ENCODE data around the gene DGKB. TPM values are rescaled to one million over a fixed set of nuclear protein-coding genes. Genes with fewer than 3 reads are reported as not detected.

Gene DGKB
- total RNA-seq, 4 donors from 2014 or later: 0.27 to 0.88 (median 0.76) TPM; not detected in 1

DNA sequence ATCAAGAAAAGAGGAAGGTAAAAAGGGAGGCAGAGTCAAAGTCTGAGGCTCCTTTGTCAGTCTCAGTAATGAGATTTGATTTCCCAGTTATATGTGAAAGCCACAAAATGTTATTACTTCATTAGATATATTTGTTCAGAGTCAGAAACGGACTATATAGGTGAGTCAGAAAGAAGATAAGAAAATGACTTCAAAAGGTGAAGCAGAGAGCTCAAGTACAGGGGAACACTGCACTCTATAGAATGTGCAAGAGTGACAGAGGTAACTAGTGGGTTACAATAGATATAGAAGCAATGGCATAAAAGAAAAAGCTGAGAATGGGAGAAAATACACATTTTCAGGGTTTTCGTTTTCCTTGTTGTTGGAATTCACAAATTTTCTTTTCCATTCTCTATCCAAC, 43.3 kb downstream of the DGKB start:
- TF ChIP-seq, protein P1, sequence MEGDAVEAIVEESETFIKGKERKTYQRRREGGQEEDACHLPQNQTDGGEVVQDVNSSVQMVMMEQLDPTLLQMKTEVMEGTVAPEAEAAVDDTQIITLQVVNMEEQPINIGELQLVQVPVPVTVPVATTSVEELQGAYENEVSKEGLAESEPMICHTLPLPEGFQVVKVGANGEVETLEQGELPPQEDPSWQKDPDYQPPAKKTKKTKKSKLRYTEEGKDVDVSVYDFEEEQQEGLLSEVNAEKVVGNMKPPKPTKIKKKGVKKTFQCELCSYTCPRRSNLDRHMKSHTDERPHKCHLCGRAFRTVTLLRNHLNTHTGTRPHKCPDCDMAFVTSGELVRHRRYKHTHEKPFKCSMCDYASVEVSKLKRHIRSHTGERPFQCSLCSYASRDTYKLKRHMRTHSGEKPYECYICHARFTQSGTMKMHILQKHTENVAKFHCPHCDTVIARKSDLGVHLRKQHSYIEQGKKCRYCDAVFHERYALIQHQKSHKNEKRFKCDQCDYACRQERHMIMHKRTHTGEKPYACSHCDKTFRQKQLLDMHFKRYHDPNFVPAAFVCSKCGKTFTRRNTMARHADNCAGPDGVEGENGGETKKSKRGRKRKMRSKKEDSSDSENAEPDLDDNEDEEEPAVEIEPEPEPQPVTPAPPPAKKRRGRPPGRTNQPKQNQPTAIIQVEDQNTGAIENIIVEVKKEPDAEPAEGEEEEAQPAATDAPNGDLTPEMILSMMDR (IDR thresholded peaks at IDR 0.05): no peak
- TF ChIP-seq POLR2A (IDR thresholded peaks at IDR 0.05): no peak
- H3K4me3 ChIP-seq: no peak overlapping the region
- no peak overlapping the region for H3K27ac ChIP-seq
- H3K4me1 ChIP-seq: no peaks in the 10 kb centered on the region
- no peaks in the 10 kb centered on the region for H3K36me3 ChIP-seq
- DNase-seq: no peak
- H3K9me3 ChIP-seq: no peaks in the 10 kb centered on the region
- no peaks in the 10 kb centered on the region for H3K27me3 ChIP-seq

DNA sequence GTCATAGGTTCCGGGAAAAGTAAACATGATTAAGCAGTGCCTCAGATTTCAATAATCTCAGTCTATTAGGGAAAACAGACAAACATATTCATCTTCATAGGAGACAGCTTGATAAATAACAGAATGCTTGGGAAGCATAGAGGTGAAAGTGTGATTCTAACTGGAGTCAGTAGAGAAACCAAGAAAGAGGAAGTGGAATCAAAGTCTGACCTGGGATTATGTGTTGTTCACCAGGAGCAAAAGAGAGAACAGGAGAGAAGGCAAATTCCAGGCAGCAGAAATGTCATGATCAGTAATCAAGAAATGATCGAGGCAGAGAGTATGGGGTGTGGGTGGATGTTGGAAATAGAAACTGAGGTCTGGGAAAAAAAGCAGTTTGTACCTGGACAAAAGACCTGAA, 43.7 kb downstream of the DGKB start:
- no peaks in the 10 kb centered on the region for H3K27me3 ChIP-seq

DNA sequence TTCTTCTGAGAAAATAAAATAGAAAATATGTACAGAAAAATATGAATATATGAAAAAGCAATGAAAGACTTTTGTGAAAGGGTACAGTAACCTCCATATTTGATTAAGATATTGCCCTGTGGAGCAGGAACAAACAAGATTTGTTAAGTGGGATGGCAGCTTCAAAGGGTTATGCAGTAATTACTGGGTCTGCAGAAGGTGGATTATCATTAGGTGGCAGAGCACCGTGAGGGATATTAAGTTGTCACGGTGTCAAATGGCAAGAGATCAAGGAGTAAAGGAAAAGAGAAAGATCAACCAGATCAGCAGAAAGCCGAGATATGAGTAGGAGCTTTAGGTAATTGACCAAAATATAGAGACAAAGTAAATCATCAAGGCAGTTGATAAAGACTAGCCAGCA, 44.1 kb downstream of the DGKB start:
- no peak for DNase-seq
- H3K36me3 ChIP-seq: no peaks in the 10 kb centered on the region

More for the DNA sequence above, 43.7 kb downstream of the DGKB start:
- no peaks in the 10 kb centered on the region for H3K36me3 ChIP-seq
- no peaks in the 10 kb centered on the region for H3K9me3 ChIP-seq
- TF ChIP-seq POLR2A (IDR thresholded peaks at IDR 0.05): no peak
- TF ChIP-seq, protein P1 (IDR thresholded peaks at IDR 0.05): no peak
- no peak overlapping the region for H3K4me3 ChIP-seq
- no peaks in the 10 kb centered on the region for H3K4me1 ChIP-seq
- no peak for DNase-seq
- no peak overlapping the region for H3K27ac ChIP-seq

DNA sequence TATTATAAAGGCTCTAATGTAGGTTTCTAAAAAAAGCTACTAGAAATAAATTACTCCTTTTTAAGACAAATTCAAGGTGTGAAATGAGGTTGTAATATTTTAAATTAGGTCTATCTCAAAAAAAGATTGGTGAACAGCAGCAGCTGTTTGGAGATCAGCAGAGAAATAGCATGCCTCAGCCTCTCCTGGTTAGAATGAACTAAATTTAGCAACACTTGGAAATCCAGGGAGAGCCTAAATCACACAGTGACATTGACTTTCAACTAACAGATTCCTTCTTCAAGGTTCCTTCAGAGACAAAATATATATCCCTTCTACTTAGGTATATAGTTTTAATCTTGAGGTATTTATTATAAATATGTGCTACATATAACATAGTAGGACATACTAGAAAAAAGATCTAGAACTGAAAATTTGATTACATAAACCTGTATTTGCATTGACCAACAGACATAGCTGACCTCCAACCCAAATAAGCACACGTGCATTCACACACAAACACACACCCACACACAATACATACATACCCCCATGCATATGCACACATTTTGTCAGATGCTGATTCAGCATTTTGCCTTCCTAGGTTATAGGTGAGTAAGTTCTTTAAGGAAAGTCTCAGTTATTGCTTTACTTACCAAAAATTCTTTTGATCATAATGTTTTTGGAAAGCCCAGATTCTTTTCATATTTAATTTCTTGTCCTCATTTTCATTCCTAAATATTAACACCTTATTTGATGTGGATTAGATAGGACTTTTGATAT, 47.3 kb downstream of the DGKB start:
- no peak for DNase-seq
- H3K36me3 ChIP-seq: no peaks in the 10 kb centered on the region
- TF ChIP-seq, protein P1 (IDR thresholded peaks at IDR 0.05): no peak
- TF ChIP-seq POLR2A (IDR thresholded peaks at IDR 0.05): no peak
- H3K27ac ChIP-seq: no peak overlapping the region
- H3K9me3 ChIP-seq: no peaks in the 10 kb centered on the region
- H3K4me3 ChIP-seq: no peak overlapping the region
- no peaks in the 10 kb centered on the region for H3K27me3 ChIP-seq
- H3K4me1 ChIP-seq: no peaks in the 10 kb centered on the region

More for the DNA sequence above, 44.1 kb downstream of the DGKB start:
- Histone ChIP-seq H3K4me1 (no peaks in the 10 kb centered on the region), H3K27ac (no peak overlapping the region), H3K9me3 (no peaks in the 10 kb centered on the region), H3K27me3 (no peaks in the 10 kb centered on the region), H3K4me3 (no peak overlapping the region)
- TF ChIP-seq, protein P1 (IDR thresholded peaks at IDR 0.05): no peak
- TF ChIP-seq POLR2A (IDR thresholded peaks at IDR 0.05): no peak

DNA sequence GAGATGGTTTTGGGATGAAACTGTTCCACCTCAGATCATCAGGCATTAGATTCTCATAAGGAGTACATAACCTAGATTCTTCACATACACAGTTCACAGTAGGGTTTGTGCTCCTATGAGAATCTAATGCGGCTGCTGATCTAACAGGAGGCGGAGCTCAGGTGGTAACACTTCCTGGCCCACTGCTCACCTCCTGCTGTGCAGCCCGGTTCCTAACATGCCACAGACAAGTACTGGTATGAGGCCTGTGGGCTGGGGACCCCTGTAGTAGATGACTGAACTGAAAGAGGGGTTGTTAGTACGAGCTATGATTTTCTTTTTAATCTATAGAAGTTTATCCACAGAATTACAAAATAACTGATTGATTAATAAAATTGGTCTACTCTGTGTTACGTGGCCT, 48.1 kb downstream of the DGKB start:
- H3K4me3 ChIP-seq: no peak overlapping the region
- no peak for DNase-seq
- H3K27ac ChIP-seq: no peak overlapping the region
- no peak for TF ChIP-seq POLR2A (IDR thresholded peaks at IDR 0.05)
- TF ChIP-seq, protein P1 (IDR thresholded peaks at IDR 0.05): no peak
- H3K9me3 ChIP-seq: no peaks in the 10 kb centered on the region
- H3K27me3 ChIP-seq: no peaks in the 10 kb centered on the region
- H3K36me3 ChIP-seq: no peaks in the 10 kb centered on the region
- H3K4me1 ChIP-seq: no peaks in the 10 kb centered on the region
